ENCODE results near the gene SYCP2. TPM values are rescaled to one million over a fixed set of nuclear protein-coding genes. Genes with fewer than 3 reads are reported as not detected.

SYCP2 gene
- total RNA-seq, 1 experiment from 2014 or later: 0.70 TPM

GRCh38 chr20:59908855-59909254 is 24.6 kb downstream of the SYCP2 start:
- no peak for TF ChIP-seq CTCF (conservative IDR thresholded peaks at IDR 0.05)
- H3K4ac ChIP-seq (ENCODE audit: low read depth, low read length): no peak overlapping the region
- H3K4me1 ChIP-seq (ENCODE audit: insufficient read depth, low read length): no peaks in the 10 kb centered on the region
- H3K27ac ChIP-seq (ENCODE audit: insufficient read length, low read depth, low read length): no peak overlapping the region
- no peak overlapping the region for H2AK5ac ChIP-seq (ENCODE audit: insufficient read length, low read length)
- H2BK12ac ChIP-seq (ENCODE audit: insufficient read length, low read depth, low read length): no peak overlapping the region
- Mint-ChIP-seq H3K36me3 (ENCODE audit: insufficient read depth in 1 of 3, low read depth in 3 of 3) (no peaks in the 10 kb centered on the region), H3K4me3 (no peak overlapping the region), H3K9me3 (peaks cover 0 to 3% of the 10 kb centered on the region in 2 experiments; a peak in 2 of 5 replicates), H3K27ac (no peak overlapping the region), H3K27me3 (ENCODE audit: low read depth) (peaks cover 9% of the 10 kb centered on the region), H3K4me1 (no peaks in the 10 kb centered on the region)
- no peak overlapping the region for H3K4me2 ChIP-seq (ENCODE audit: insufficient read depth, insufficient read length, low read length)
- no peak overlapping the region for H3K14ac ChIP-seq (ENCODE audit: insufficient read depth, low read length)
- no peak overlapping the region for H3T11ph ChIP-seq (ENCODE audit: low read length)
- H3K23me2 ChIP-seq (ENCODE audit: insufficient read length, low read depth, low read length, poor library complexity, severe bottlenecking): no peaks in the 10 kb centered on the region
- no peak overlapping the region for H3K23ac ChIP-seq (ENCODE audit: insufficient read length, low read depth, low read length)
- WGBS (ENCODE audit: extremely low coverage, insufficient read length, low lambda C conversion rate): 100% methylated on average over 2 of the region's 5 CpGs
- DNase-seq: no peak
- no peak overlapping the region for H4K91ac ChIP-seq (ENCODE audit: insufficient read length, low read depth, low read length)
- H2BK120ac ChIP-seq (ENCODE audit: low read depth, low read length, poor library complexity, severe bottlenecking): no peak overlapping the region
- no peak overlapping the region for H4K8ac ChIP-seq (replicated peaks; ENCODE audit: insufficient read length, low read depth, low read length)
- no peaks in the 10 kb centered on the region for H3K79me1 ChIP-seq (ENCODE audit: insufficient read depth, low read depth, low read length, poor library complexity, severe bottlenecking)
- no peak overlapping the region for H3K9ac ChIP-seq (ENCODE audit: extremely low read depth, insufficient read length, low read length)
- no peaks in the 10 kb centered on the region for H3K9me3 ChIP-seq (ENCODE audit: control insufficient read depth, low read depth, low read length)
- no peaks in the 10 kb centered on the region for H4K20me1 ChIP-seq (ENCODE audit: control insufficient read depth, insufficient read depth, insufficient read length)
- H2BK20ac ChIP-seq (ENCODE audit: low read depth, low read length, poor library complexity, severe bottlenecking): no peak overlapping the region
- H3K18ac ChIP-seq (ENCODE audit: insufficient read length, low read depth, low read length): no peak overlapping the region
- no peak overlapping the region for H2AFZ ChIP-seq (ENCODE audit: low read length)
- H4K5ac ChIP-seq (ENCODE audit: insufficient read length, low read depth, low read length): no peak overlapping the region
- H2BK15ac ChIP-seq (ENCODE audit: low read depth, low read length): no peak overlapping the region
- H3K27me3 ChIP-seq (ENCODE audit: insufficient read depth, low read length): no peaks in the 10 kb centered on the region
- H3K79me2 ChIP-seq (ENCODE audit: insufficient read depth, low read length): no peaks in the 10 kb centered on the region
- H2BK5ac ChIP-seq (ENCODE audit: insufficient read length, low read length): no peak overlapping the region
- H3K56ac ChIP-seq (ENCODE audit: insufficient read length, low read depth, low read length): no peak overlapping the region

Measured in H9 (cell line).